CD4-positive, alpha-beta T cell treated with Interleukin-21 for 1 hour (primary cell): ENCODE results near the gene CDK5R2.

ENCODE experiments used
- DNase-seq: peaks from one replicate; pipeline ENCODE4 v3.0.0-alpha.2; 2020

CDK5R2 gene

DNA sequence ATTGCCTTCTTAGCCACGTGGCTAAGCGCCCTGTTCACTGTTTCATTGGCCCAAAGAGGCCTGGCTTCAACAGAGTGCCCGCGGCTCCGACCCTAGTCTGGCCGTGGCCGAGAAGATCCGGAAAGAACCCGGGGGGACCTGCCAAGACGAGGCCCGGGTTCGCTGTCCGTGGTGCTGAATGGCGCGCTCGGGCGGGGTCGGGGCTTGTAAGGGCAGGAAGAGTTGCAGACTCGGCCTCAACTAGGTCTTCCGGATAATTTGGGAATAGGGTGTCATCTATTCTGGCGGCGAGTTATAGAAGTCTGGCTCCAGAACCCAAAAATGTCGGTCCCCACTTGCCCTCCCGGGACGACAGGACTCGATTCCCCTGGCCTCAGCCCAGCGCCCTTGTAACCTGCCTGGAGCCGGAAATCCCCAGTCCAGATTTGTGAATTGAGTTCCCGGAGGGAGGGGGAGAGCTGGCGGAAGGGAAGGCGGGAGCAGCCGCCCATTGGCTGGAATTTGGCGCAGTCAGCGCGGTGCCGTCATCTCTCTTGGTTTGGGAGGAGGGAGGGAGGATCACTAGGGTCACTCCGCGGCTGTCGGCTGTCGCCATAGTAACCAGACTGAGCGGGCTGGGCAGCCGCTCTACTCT lies 3.5 kb downstream of the CDK5R2 start:
- DNase-seq, result peak; percentile 47

DNA sequence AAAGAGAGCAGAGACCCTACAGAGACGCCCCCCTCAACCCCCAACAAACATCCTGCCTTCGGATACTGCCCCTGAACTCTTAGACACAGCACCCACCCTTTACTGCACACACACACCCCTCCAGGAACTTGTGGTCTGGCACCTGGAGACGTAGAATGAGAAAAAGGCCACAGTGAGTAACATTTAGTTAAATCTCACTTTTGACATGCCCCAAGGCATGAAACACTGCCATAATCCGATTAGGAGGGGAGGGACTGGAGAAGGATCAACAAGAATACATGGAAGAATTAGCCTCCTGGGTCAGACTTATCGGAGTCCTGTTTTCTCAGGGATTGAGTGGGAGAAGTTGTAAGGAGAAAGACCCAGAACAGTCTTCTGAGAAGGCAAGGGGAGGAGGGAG lies 4.1 kb downstream of the CDK5R2 start:
- no peak for DNase-seq

- DNase-seq, result no peak
Measured at GRCh38 chr2:218964041-218964771, 4.7 kb downstream of the CDK5R2 start.

GRCh38 chr2:218970894-218971293 lies 11.4 kb downstream of the CDK5R2 start:
- DNase-seq, result no peak

DNA sequence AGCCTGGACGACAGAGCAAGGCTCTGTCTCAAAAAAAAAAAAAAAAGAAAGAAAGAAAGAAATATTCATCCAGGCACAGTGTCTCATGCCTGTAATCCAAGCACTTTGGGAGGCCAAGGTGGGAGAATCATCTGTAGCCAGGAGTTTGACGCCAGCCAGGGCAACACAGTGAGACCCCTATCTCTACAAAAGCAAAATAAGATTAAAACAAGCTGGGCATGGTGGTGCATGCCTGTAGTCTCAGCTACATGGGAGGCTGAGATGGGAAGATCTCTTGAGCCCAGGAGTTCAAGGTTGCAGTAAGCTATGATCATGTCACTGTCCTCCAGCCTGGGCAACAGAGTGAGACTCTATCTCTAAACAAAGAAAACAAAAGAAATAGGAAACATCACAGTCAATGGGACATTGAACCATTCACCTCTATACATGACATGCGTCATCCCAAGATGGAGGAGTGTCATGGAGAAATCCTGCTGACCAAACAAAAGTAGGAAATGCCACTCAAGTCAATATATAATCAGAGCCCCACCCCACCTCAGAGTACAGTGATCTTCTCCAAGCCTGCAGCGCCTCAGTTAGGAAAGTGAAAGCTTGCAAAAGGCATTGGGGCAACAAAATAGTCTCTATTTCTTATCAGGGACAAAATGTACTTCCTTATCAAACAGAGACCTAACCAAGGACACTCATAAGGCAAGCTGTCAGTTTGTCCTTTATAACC lies 15.8 kb downstream of the CDK5R2 start:
- no peak for DNase-seq

DNA sequence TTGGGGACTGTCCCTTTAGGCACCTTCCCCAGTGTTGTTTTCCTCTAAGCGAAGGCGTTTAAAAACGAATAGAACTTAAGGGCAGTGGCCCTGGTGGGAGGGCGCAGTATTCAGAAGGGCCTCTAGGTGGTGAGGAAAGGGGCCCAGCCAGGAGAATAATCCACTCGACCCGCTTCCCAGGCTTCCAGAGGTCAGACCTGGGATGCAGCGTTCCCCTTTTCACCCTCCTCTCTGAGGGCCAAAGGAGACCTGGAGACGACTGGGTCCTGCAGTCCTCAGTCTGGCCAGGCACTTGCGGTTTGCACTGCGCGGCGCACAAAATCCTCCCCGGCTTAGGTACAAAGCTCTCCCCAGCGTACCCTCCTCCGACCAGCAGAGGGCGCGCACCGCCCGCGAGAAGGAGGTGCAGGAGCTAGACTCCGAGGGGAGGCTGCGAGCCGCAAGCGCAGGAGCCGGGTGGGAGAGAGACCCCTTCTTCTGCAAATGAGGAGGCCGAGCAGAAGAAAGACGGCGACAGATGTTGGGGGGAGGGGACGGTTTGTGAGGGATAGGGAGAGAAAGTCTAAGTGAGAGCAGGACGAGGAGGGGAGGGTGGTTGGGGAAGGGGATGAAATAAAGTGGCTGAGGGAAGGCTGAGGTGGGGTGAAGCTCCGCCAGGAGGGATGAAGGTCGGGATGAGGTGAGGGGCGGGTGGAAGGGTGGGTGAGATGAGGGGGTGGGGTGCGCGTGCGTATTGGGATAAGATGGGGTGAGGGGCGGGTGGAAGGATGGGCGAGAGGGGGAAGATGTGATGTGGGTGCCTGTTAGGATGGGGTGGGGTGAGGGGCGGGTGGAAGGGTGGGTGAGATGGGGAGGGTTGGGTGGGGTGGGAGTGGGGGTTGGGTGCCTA lies 20.6 kb downstream of the CDK5R2 start:
- peak; percentile 84 for DNase-seq

GRCh38 chr2:218980735-218981389 lies 21.4 kb downstream of the CDK5R2 start:
- DNase-seq, result no peak

- DNase-seq, result no peak
Measured at GRCh38 chr2:218981390-218981880, 22.0 kb downstream of the CDK5R2 start.

DNA sequence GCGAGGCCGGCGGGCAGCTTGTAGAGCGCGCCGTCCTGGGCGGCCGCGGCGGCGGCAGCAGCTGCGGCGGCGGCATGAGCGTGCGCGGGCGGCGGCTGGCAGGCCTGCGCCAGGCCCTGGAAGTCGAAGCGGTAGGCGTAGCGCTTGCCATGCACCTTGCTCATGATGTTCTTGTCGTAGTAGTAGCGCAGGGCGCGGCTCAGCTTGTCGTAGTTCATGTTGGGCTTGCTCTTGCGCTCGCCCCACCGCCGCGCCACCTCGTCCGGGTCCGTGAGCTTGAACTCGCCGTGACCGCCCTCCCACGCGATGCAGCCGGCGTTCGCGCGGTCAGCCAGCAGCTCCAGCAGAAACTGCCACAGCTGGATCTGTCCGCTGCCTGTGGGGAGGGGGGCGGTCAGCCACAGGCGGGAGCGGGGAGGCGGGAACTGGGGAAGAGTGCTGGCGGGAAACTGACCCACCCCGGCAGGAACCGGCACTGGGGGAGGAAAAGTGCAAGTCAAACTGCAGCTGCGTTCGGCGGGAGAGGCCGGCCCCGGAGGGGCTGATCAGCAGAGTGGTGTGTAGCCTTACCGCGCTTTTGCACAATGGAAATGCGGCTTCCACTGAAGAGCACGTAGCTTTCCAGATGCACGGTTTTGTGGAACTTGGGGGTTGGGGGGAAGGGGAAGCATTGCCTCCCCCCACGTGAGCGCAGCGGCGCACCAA lies 22.6 kb downstream of the CDK5R2 start:
- peak; percentile 34 for DNase-seq

DNA sequence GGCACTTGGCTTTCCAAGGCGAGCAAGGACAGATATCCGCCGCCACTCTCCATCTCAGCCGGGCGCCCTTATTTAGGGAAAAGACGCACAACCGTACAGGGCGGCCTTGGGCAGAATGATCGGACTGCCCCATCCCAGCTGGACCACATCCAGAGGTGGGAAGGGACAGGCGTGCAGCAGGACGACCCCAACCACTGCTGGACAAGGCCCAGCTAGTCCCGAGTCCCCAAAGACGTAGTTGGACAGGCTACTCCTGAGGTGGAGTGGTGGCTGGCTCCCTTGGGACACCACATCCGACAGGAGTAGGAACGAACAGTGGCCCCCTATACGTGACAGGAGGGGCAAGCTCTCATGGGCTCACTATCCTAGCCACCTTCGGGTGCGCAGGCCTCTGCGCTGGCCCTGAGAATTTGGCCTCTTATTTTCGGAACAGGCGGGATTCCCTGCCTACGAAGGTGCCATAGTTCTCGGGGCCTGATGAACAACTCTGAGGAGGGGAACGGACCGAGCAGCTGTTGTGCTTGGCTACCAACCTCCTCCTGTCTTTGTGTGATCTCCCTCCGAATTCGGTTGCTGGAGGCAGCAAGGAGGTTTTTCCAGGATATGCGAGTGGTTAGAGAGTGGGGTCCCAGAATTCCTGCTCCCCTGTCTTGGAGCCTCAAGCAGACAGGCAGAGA lies 23.3 kb downstream of the CDK5R2 start:
- DNase-seq, result no peak

- no peak for DNase-seq
Measured at GRCh38 chr2:218983263-218983933, 23.9 kb downstream of the CDK5R2 start.

DNA sequence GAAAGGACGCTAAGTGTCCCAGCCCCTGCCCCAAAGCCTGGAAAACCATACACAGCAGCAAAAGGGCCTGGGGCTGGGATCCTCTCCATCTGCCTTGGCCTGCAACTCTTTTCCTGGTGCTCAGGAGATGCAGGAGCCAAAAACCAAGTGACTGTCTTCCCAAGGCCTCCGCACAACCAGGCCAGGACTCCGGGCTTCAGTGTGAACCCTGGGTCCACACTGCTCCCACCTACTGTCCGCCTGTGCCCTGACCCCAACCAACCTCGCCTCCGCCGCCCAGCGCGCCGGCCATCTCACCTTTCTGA lies 24.4 kb downstream of the CDK5R2 start:
- DNase-seq, result no peak

- no peak for DNase-seq
Measured at GRCh38 chr2:218984239-218985020, 25.0 kb downstream of the CDK5R2 start.

DNA sequence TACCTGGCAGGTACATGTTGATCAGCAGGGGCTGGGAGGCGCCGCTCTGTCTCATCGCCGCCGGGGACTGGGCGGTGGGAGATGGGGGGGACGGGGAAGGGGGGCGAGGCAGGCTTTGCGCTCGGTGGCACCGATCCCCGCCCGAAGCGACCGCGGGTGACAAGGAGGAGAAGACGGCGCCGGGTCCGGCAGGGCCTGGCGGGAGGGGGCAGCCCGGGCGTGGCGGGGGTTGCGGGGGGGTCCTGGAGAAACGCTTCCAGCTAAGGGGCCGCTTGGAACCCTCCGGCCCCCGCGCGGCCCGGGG lies 25.5 kb downstream of the CDK5R2 start, which contains the start of gene FEV:
TSS of gene FEV (minus strand) at position 164 of the 304 bp plus-strand sequence. CDS start at position 55, 109 bp downstream.
- DNase-seq, result no peak

GRCh38 chr2:218985325-218986091 lies 26.0 kb downstream of the CDK5R2 start:
- no peak for DNase-seq

DNA sequence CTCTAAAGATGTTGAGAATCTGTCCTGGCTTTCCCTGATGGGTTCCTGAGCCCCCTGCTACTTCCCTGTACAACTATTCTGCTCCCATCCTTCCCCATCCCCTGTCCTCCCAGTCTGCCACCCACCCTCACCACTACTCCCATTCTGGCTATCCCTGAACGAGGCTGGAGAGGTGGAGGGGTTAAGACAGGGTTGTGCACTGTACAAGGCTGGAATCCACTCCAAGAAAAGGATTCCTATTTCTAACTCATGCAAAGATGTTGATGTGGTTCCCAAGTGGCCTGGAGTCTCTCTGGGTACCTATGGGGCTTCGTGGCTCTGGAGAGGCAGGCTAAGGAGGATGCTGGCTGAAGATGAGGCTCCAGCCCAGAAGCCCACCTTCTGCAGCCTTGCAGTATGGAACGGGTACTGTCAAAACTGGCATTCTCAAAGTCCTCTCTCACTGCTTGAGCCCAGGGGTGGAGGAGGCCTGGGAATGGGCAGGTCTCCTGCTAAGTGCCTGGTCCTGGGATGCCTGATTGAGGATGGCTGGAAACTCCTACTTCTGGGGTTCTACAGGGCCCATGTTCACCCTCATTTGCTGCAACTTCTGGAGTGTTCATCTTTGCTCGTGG lies 26.8 kb downstream of the CDK5R2 start:
- DNase-seq, result no peak

DNA sequence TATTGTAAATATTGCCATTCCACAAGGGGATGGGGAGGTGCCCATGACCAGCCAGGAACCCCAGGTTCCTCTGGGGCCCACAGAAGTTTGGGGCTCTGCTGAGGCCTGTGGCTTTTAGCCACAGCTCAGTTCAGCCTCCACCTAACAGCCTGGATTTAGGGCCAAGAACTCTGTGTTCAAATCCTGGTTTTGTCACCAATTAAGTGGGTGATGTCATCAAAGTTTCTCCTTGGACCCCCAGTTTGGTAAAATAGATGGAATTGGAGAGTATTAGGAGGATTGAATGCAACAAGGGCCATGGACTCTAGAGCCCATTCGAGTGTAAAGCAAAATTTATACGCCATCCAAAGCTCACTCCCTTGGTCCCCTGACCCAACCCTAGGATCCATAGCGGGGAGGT lies 28.7 kb downstream of the CDK5R2 start:
- no peak for DNase-seq

DNA sequence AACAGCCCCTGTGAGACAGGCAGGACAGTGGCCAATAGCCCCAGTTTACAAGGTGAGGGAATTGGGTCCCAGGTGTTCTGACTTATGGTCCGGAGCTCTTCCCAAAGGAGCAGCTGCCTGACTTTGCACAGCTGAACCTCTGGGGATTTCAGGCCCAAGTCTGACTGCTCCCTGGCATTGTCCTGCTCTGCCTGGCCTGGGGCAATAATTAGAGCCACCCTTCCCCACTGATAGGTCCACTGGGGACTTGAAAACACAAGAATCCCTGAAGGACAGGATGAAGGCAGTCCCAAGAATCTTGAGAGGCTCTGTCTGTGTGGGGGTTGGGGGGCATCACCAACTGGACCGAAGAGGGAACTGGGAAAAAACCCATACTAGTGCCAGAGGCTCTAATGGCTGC lies 29.2 kb downstream of the CDK5R2 start:
- DNase-seq, result no peak

GRCh38 chr2:218990052-218990451 lies 30.6 kb downstream of the CDK5R2 start:
- DNase-seq, result no peak
